NK-92 (cell line): ENCODE measurements around the gene CCDC157.

Experiments
- DNase-seq: peaks from one replicate; lab custom pipeline; 2025; ENCODE audit not compliant: unreplicated experiment; lab: John Stamatoyannopoulos, UW

The CCDC157 gene

GRCh38 chr22:30411780-30412179 lies 55.0 kb downstream of the CCDC157 start:
- DNase-seq = no peak

- DNase-seq = no peak
Measured at GRCh38 chr22:30413001-30413400, 56.2 kb downstream of the CCDC157 start.

GRCh38 chr22:30413745-30414524 lies 57.1 kb downstream of the CCDC157 start:
- no peak for DNase-seq

GRCh38 chr22:30414525-30415047 lies 57.8 kb downstream of the CCDC157 start:
- DNase-seq = no peak

- no peak for DNase-seq
Measured at GRCh38 chr22:30416403-30416802, 59.6 kb downstream of the CCDC157 start.

- DNase-seq = no peak
Measured at GRCh38 chr22:30416837-30417236, 60.0 kb downstream of the CCDC157 start.

GRCh38 chr22:30420347-30421125 lies 63.7 kb downstream of the CCDC157 start:
- DNase-seq = no peak

- no peak for DNase-seq
Measured at GRCh38 chr22:30421695-30422480, 65.1 kb downstream of the CCDC157 start.

GRCh38 chr22:30422481-30423300 lies 65.9 kb downstream of the CCDC157 start:
- DNase-seq = no peak

GRCh38 chr22:30423301-30423958 lies 66.6 kb downstream of the CCDC157 start:
- DNase-seq = no peak

- peak; percentile 90 for DNase-seq
Measured at GRCh38 chr22:30423959-30424533, 67.2 kb downstream of the CCDC157 start.

- no peak for DNase-seq
Measured at GRCh38 chr22:30424534-30425326, 67.9 kb downstream of the CCDC157 start.

GRCh38 chr22:30425327-30425615 lies 68.5 kb downstream of the CCDC157 start:
- DNase-seq = no peak

- no peak for DNase-seq
Measured at GRCh38 chr22:30425616-30426387, 69.0 kb downstream of the CCDC157 start, which contains the start of gene MTFP1. TSS of gene MTFP1 (plus strand) at chr22:30425768. CDS start at chr22:30425880, 112 bp downstream.
